Mesenchymal stem cell (in vitro differentiated cells and primary cell): ENCODE measurements around the gene STIMATE.

Experiments used
- DNase-seq: peaks from one replicate; pipeline ENCODE4 v3.0.0-alpha.2; 2013
- H2AFZ ChIP-seq: one replicate; pipeline ENCODE4 v1.6.1; 2013; ENCODE audit warnings: low read depth, mild to moderate bottlenecking, control low read depth, inconsistent platforms, low read length, moderate library complexity
- H2AK5ac ChIP-seq: 2 replicates; pipeline ENCODE4 v1.6.1; 2013; ENCODE audit warnings: low read length, moderate library complexity, mild to moderate bottlenecking, inconsistent platforms; ENCODE audit not compliant: severe bottlenecking
- H2BK120ac ChIP-seq: one replicate; pipeline ENCODE4 v1.6.1; 2013; ENCODE audit warnings: low read depth, mild to moderate bottlenecking, inconsistent platforms, low read length, moderate library complexity
- H2BK12ac ChIP-seq, 2 experiments: one replicate each; pipeline ENCODE4 v1.6.1; 2013; ENCODE audit warnings: inconsistent platforms in 2 of 2, low read length in 2 of 2, mild to moderate bottlenecking in 2 of 2, moderate library complexity in 2 of 2, control low read depth in 1 of 2
- H2BK15ac ChIP-seq: one replicate; pipeline ENCODE4 v1.6.1; 2013; ENCODE audit warnings: mild to moderate bottlenecking, low read depth, inconsistent platforms; ENCODE audit not compliant: poor library complexity, severe bottlenecking
- H2BK5ac ChIP-seq: 2 replicates; pipeline ENCODE4 v1.6.1; 2013; ENCODE audit warnings: low read depth, mild to moderate bottlenecking, low read length, control low read depth, inconsistent platforms; ENCODE audit not compliant: poor library complexity, severe bottlenecking
- H3K14ac ChIP-seq, 2 experiments: one replicate each; pipeline ENCODE4 v1.6.1; 2013; ENCODE audit warnings: inconsistent platforms in 2 of 2, low read length in 2 of 2, control low read depth in 1 of 2, mild to moderate bottlenecking in 1 of 2, moderate library complexity in 1 of 2
- H3K18ac ChIP-seq, 2 experiments: one replicate each; pipeline ENCODE4 v1.6.1; 2013; ENCODE audit warnings: inconsistent platforms in 2 of 2, low read length in 2 of 2, control low read depth in 1 of 2, low read depth in 1 of 2, mild to moderate bottlenecking in 1 of 2
- H3K23ac ChIP-seq, 2 experiments: one replicate each; pipeline ENCODE4 v1.6.1; 2013; ENCODE audit warnings: inconsistent platforms in 2 of 2, low read length in 2 of 2, mild to moderate bottlenecking in 2 of 2, moderate library complexity in 2 of 2, control low read depth in 1 of 2
- H3K27ac ChIP-seq: 2 replicates; pipeline ENCODE4 v1.5.1; 2013; ENCODE audit warnings: mild to moderate bottlenecking, moderate library complexity, low read length, control low read depth, inconsistent platforms; ENCODE audit not compliant: poor library complexity, severe bottlenecking
- H3K27me3 ChIP-seq, 2 experiments: 2 replicates each; pipeline versions ENCODE4 v1.6.1 to v1.7.0; 2013; ENCODE audit warnings: low read length in 2 of 2, mild to moderate bottlenecking in 2 of 2, moderate library complexity in 2 of 2, control low read depth in 1 of 2, inconsistent platforms in 1 of 2; ENCODE audit not compliant: control insufficient read depth in 1 of 2, insufficient read depth in 1 of 2
- H3K36me3 ChIP-seq, 2 experiments: 2 replicates each; pipeline versions ENCODE4 v1.6.1 to v1.7.0; 2013; ENCODE audit warnings: low read length in 2 of 2, control low read depth in 1 of 2, inconsistent platforms in 1 of 2, low read depth in 1 of 2, mild to moderate bottlenecking in 1 of 2; ENCODE audit not compliant: insufficient read depth in 2 of 2, control insufficient read depth in 1 of 2
- H3K4ac ChIP-seq, 2 experiments: one replicate each; pipeline ENCODE4 v1.6.1; 2013; ENCODE audit warnings: inconsistent platforms in 2 of 2, low read length in 2 of 2, mild to moderate bottlenecking in 2 of 2, moderate library complexity in 2 of 2, control low read depth in 1 of 2, low read depth in 1 of 2
- H3K4me1 ChIP-seq: 2 replicates; pipeline ENCODE4 v1.6.1; 2013; ENCODE audit warnings: low read depth, low read length, control low read depth; ENCODE audit not compliant: control insufficient read depth, insufficient read depth
- H3K4me2 ChIP-seq: 2 replicates; pipeline ENCODE4 v1.6.1; 2013; ENCODE audit warnings: low read length, mild to moderate bottlenecking, inconsistent platforms; ENCODE audit not compliant: poor library complexity, severe bottlenecking
- H3K4me3 ChIP-seq, 2 experiments: 2 replicates each; pipeline versions ENCODE4 v1.5.1 to v1.7.0; 2013; ENCODE audit warnings: low read length in 2 of 2, mild to moderate bottlenecking in 2 of 2, control low read depth in 1 of 2, low read depth in 1 of 2; ENCODE audit not compliant: insufficient read depth in 1 of 2
- H3K79me1 ChIP-seq: replicated peaks from 2 replicates; pipeline ENCODE4 v1.6.1; 2013; ENCODE audit warnings: mild to moderate bottlenecking, control low read depth, low read length, inconsistent platforms; ENCODE audit not compliant: poor library complexity, severe bottlenecking
- H3K9ac ChIP-seq: 2 replicates; pipeline ENCODE4 v1.7.0; 2013; ENCODE audit warnings: mild to moderate bottlenecking, low read length, moderate library complexity
- H3K9me3 ChIP-seq: 2 replicates; pipeline ENCODE4 v1.7.0; 2013; ENCODE audit warnings: mild to moderate bottlenecking, low read length; ENCODE audit not compliant: control insufficient read depth
- H4K8ac ChIP-seq: one replicate; pipeline ENCODE4 v1.6.1; 2013; ENCODE audit warnings: inconsistent platforms, mild to moderate bottlenecking, low read length, moderate library complexity
- H4K91ac ChIP-seq: one replicate; pipeline ENCODE4 v1.6.1; 2013; ENCODE audit warnings: mild to moderate bottlenecking, low read length, inconsistent platforms
- WGBS: methylation state at CpG from one replicate; pipeline ENCODE4 v1.1.7; 2013; ENCODE audit warnings: mixed read lengths; 5-methylcytosine and 5-hydroxymethylcytosine counted together

STIMATE gene

GRCh38 chr3:52839268-52839575, 58.1 kb downstream of the STIMATE start:
- H4K8ac ChIP-seq: no peak overlapping the region
- no peak overlapping the region for H3K4me3 ChIP-seq
- no peak overlapping the region for H3K4me2 ChIP-seq
- H2BK12ac ChIP-seq: no peak overlapping the region
- H3K36me3 ChIP-seq: peaks cover 42 to 55% of the 10 kb centered on the region in 2 experiments
- no peak overlapping the region for H2AFZ ChIP-seq
- no peak overlapping the region for H3K14ac ChIP-seq
- H2BK15ac ChIP-seq: no peak overlapping the region
- no peak overlapping the region for H4K91ac ChIP-seq
- H3K27me3 ChIP-seq: peaks cover 0 to 1% of the 10 kb centered on the region in 2 experiments
- no peaks in the 10 kb centered on the region for H3K9me3 ChIP-seq
- H3K27ac ChIP-seq: no peak overlapping the region
- no peak for DNase-seq
- H3K79me1 ChIP-seq: no peaks in the 10 kb centered on the region
- H3K23ac ChIP-seq: no peak overlapping the region
- H2AK5ac ChIP-seq: no peak overlapping the region
- no peak overlapping the region for H2BK120ac ChIP-seq
- H3K4ac ChIP-seq: no peak overlapping the region
- peaks cover 22% of the 10 kb centered on the region for H3K4me1 ChIP-seq
- H2BK5ac ChIP-seq: no peak overlapping the region
- H3K18ac ChIP-seq: no peak overlapping the region
- no peak overlapping the region for H3K9ac ChIP-seq
- 84% methylated on average over 2 of the region's 2 CpGs for WGBS

GRCh38 chr3:52838561-52839267, 58.6 kb downstream of the STIMATE start:
- Histone ChIP-seq H3K18ac (no peak overlapping the region), H3K23ac (no peak overlapping the region), H2BK5ac (no peak overlapping the region), H2BK15ac (no peak overlapping the region), H2AFZ (no peak overlapping the region), H2AK5ac (no peak overlapping the region), H3K36me3 (peaks cover 42 to 55% of the 10 kb centered on the region in 2 experiments), H3K4me3 (no peak overlapping the region), H3K27ac (no peak overlapping the region), H3K4me2 (no peak overlapping the region), H2BK12ac (no peak overlapping the region), H4K91ac (no peak overlapping the region), H3K4ac (no peak overlapping the region), H3K9me3 (no peaks in the 10 kb centered on the region), H2BK120ac (no peak overlapping the region), H3K14ac (no peak overlapping the region), H3K4me1 (peaks cover 22% of the 10 kb centered on the region), H4K8ac (no peak overlapping the region), H3K79me1 (no peaks in the 10 kb centered on the region), H3K9ac (no peak overlapping the region), H3K27me3 (peaks cover 0 to 4% of the 10 kb centered on the region in 2 experiments)
- WGBS: 99% methylated on average over 7 of the region's 8 CpGs
- no peak for DNase-seq

GRCh38 chr3:52836986-52837385, 60.4 kb downstream of the STIMATE start:
- Histone ChIP-seq H4K91ac (no peak overlapping the region), H3K27ac (no peak overlapping the region), H3K4me1 (peaks cover 26% of the 10 kb centered on the region), H2BK15ac (no peak overlapping the region), H3K14ac (no peak overlapping the region), H3K23ac (no peak overlapping the region), H2BK5ac (no peak overlapping the region), H3K4me3 (no peak overlapping the region), H3K18ac (no peak overlapping the region), H4K8ac (no peak overlapping the region), H3K27me3 (peaks cover 0 to 4% of the 10 kb centered on the region in 2 experiments), H2AFZ (no peak overlapping the region), H2BK120ac (no peak overlapping the region), H3K36me3 (peaks cover 40 to 42% of the 10 kb centered on the region in 2 experiments), H3K4me2 (no peak overlapping the region), H2AK5ac (no peak overlapping the region), H3K9ac (no peak overlapping the region), H3K79me1 (no peaks in the 10 kb centered on the region), H3K9me3 (no peaks in the 10 kb centered on the region), H2BK12ac (no peak overlapping the region), H3K4ac (no peak overlapping the region)
- no peak for DNase-seq
- 92% methylated on average over 4 of the region's 4 CpGs for WGBS

GRCh38 chr3:52836471-52836845, 60.9 kb downstream of the STIMATE start:
- H2BK5ac ChIP-seq: no peak overlapping the region
- H2AFZ ChIP-seq: no peak overlapping the region
- peaks cover 28% of the 10 kb centered on the region for H3K4me1 ChIP-seq
- no peak overlapping the region for H3K27ac ChIP-seq
- peak overlapping the region in 1 of 2 experiments; percentile 26 for H3K14ac ChIP-seq
- no peak for DNase-seq
- H3K36me3 ChIP-seq: peaks cover 35 to 37% of the 10 kb centered on the region in 2 experiments
- no peak overlapping the region for H2BK12ac ChIP-seq
- H2BK15ac ChIP-seq: no peak overlapping the region
- no peak overlapping the region for H4K91ac ChIP-seq
- no peak overlapping the region for H3K4me3 ChIP-seq
- no peak overlapping the region for H3K4me2 ChIP-seq
- no peak overlapping the region for H2AK5ac ChIP-seq
- no peaks in the 10 kb centered on the region for H3K79me1 ChIP-seq
- no peak overlapping the region for H4K8ac ChIP-seq
- no peak overlapping the region for H3K4ac ChIP-seq
- H3K9me3 ChIP-seq: no peaks in the 10 kb centered on the region
- no peak overlapping the region for H3K18ac ChIP-seq
- 94% methylated on average over 5 of the region's 5 CpGs for WGBS
- peaks cover 0 to 4% of the 10 kb centered on the region in 2 experiments for H3K27me3 ChIP-seq
- H3K23ac ChIP-seq: no peak overlapping the region
- no peak overlapping the region for H3K9ac ChIP-seq
- H2BK120ac ChIP-seq: no peak overlapping the region
